Activated T-cell treated with anti-CD3 and anti-CD28 coated beads, Interleukin-2, amount 50 U/mL, for 72 hours (primary cell): Measurements from ENCODE around the gene L1TD1. TPM values are rescaled to one million over a fixed set of nuclear protein-coding genes. Genes with fewer than 3 reads are reported as not detected.
A peak's percentile ranks its signal among the peaks of the same experiment; 100 is the strongest.
"Not testable (repeated sequence)": the region's sequence is repeated elsewhere in the genome, so short reads cannot be mapped to it uniquely, and the experiment has no call there.

Experiments used
- ATAC-seq, 2 donors: fragments of 150-1000 bp; cut with Tn5 transposase; replicated peaks in 1 of 2; 2 replicates each; pipeline ENCODE4 v1.10.0; 2021; ENCODE audit warnings: moderate library complexity in 2 of 2, mild to moderate bottlenecking in 1 of 2
- DNase-seq, 2 donors: peaks; one replicate each; pipeline ENCODE4 v3.0.0; 2021 to 2022; ENCODE audit warnings: mixed read lengths in 1 of 2
- H3K27ac Mint-ChIP-seq: one replicate; pipeline ENCODE4 v1.8.0; 2022; ENCODE audit warnings: mild to moderate bottlenecking, moderate library complexity, mixed read lengths
- H3K27me3 Mint-ChIP-seq: one replicate; pipeline ENCODE4 v1.8.0; 2022; ENCODE audit warnings: low read depth, mixed read lengths
- H3K36me3 Mint-ChIP-seq, 2 donors: one replicate each; pipeline ENCODE4 v1.8.0; 2022; ENCODE audit warnings: mixed read lengths in 2 of 2, mild to moderate bottlenecking in 1 of 2; ENCODE audit not compliant: insufficient read depth in 2 of 2
- H3K4me1 Mint-ChIP-seq: one replicate; pipeline ENCODE4 v1.8.0; 2022; ENCODE audit warnings: low read depth, mixed read lengths
- H3K4me3 Mint-ChIP-seq, 2 donors: one replicate each; pipeline ENCODE4 v1.8.0; 2022; ENCODE audit warnings: mild to moderate bottlenecking in 2 of 2, mixed read lengths in 2 of 2, moderate library complexity in 2 of 2
- H3K9me3 Mint-ChIP-seq, 2 donors: one replicate each; pipeline ENCODE4 v1.8.0; 2022; ENCODE audit warnings: mixed read lengths in 2 of 2
- total RNA-seq, 2 donors: library from RNA; stranded (reverse); gene quantifications; one replicate each; pipeline ENCODE4 v1.2.3, GENCODE V29; 2022

L1TD1 gene, protein sequence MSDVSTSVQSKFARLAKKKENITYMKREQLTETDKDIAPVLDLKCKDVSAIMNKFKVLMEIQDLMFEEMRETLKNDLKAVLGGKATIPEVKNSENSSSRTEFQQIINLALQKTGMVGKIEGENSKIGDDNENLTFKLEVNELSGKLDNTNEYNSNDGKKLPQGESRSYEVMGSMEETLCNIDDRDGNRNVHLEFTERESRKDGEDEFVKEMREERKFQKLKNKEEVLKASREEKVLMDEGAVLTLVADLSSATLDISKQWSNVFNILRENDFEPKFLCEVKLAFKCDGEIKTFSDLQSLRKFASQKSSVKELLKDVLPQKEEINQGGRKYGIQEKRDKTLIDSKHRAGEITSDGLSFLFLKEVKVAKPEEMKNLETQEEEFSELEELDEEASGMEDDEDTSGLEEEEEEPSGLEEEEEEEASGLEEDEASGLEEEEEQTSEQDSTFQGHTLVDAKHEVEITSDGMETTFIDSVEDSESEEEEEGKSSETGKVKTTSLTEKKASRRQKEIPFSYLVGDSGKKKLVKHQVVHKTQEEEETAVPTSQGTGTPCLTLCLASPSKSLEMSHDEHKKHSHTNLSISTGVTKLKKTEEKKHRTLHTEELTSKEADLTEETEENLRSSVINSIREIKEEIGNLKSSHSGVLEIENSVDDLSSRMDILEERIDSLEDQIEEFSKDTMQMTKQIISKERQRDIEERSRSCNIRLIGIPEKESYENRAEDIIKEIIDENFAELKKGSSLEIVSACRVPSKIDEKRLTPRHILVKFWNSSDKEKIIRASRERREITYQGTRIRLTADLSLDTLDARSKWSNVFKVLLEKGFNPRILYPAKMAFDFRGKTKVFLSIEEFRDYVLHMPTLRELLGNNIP
- not detected for total RNA-seq

DNA sequence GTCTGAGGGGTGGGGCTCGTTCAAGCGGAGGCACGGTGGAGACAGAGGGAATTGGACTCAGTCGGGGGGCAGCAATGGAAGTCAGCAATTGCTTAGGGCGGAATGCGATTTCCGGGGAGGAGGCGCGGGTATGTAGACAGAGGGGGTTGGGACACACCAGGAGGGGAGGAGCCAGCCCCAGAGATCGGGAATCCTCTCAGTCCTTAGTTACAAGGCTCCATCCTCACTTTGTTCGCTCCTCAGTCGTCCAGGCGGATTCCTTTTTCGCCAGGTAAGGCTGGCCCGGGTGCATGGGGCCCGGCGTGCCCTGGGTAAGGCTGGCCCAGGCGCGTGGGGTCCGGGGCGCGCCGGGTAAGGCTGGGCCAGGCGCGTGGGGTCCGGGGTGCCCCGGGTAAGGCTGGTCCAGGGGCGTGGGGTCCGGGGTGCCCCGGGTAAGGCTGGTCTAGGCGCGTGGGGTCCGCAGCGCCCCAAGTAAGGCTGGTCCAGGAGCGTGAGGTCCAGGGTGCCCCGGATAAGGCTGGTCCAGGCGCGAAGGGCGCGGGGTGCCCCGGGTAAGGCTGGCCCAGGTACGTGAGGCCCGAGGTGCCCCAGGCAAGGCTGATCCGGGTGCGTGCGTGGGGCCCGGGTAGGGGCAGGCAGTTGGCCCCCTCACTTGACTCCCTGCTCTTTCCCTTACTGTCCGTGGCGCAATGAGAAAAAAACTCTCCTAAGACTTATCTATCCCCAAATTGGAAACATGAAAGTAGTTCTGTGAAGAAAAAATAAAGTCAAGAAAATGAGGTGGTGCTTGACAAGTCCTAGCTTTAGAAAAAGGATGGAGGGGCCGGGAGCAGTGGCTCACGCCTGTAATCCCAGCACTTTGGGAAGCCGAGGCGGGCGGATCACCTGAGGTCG lies at the start of gene L1TD1:
TSS of gene L1TD1 (plus strand) at position 199 of the 894 bp plus-strand sequence. CDS start 11,780 bp downstream, outside the sequence.
- Mint-ChIP-seq H3K36me3 (peaks cover 0 to 4% of the 10 kb centered on the region in 2 donors), H3K27me3 (peaks cover 21% of the 10 kb centered on the region), H3K27ac (no peak within 1 kb of the TSS), H3K4me3 (peak within 1 kb of the TSS in 1 of 2 donors; percentile 29), H3K9me3 (no peaks in the 10 kb centered on the region), H3K4me1 (no peaks in the 10 kb centered on the region)
- ATAC-seq (no peak), DNase-seq (no peak)

DNA sequence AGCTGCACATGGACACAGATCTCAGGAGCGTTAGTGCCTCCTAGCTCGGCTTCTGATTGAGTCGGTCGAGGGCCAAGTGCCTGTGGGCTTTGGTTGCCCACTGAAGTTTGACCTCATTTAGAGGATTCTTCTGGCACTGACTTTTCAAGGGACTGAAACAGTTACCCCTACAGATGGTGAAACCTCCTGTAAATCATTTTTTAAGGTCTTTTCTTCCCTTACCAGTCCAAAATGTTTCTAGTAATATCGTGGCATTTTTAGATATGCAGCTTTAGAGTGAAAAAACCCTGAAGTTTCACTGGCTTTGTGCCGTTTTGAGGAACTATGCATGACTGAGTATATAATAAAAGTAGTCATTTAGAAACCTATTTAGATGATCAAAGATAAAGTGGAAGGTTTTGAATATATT lies 34.7 kb upstream of the L1TD1 start:
- DNase-seq, result no peak
- no peaks in the 10 kb centered on the region for H3K27me3 Mint-ChIP-seq
- H3K36me3 Mint-ChIP-seq, result peaks cover 0 to 1% of the 10 kb centered on the region in 2 donors
- ATAC-seq, result no peak
- H3K9me3 Mint-ChIP-seq, result no peaks in the 10 kb centered on the region
- H3K4me1 Mint-ChIP-seq, result no peaks in the 10 kb centered on the region
- no peak overlapping the region for H3K4me3 Mint-ChIP-seq
- no peak overlapping the region for H3K27ac Mint-ChIP-seq

DNA sequence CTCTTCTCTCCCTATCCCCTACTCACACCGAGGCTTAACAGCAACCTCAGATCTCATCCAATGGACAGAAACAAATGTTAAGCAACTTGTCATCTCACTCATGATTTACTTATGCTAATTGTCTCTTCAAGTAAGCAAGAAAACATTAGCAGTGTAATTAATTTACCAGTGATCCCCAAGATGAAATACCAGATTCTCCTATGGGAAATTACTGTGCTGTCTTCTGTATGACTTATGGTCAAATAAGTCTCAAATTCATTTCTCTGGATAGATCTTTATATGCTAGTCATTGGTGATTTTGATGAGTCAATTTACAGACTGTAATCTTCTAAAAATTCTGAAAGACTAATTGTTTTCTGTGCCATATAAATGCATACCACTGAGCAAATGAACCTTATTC lies 32.9 kb upstream of the L1TD1 start:
- DNase-seq (no peak), ATAC-seq (no peak)
- H3K4me3 Mint-ChIP-seq, result no peak overlapping the region
- no peaks in the 10 kb centered on the region for H3K9me3 Mint-ChIP-seq
- H3K4me1 Mint-ChIP-seq, result no peaks in the 10 kb centered on the region
- H3K27ac Mint-ChIP-seq, result no peak overlapping the region
- no peaks in the 10 kb centered on the region for H3K27me3 Mint-ChIP-seq
- peaks cover 0 to 1% of the 10 kb centered on the region in 2 donors for H3K36me3 Mint-ChIP-seq

DNA sequence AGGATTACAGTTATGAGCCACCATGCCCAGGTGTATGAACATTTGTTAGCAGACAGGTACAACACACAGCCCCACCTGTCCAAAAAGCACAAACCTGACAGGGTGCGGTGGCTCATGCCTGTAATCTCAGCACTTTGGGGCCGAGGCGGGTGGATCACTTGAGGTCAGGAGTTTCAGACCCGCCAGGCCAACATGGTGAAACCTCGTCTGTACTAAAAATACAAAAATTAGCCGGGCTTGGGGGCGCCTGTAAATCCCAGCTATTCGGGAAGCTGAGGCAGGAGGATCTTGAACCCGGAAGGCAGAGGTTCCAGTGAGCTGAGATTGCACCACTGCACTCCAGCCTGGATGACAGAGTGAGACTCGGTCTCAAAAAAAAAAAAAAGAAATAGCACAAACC lies 24.3 kb upstream of the L1TD1 start:
- not testable (repeated sequence) for ATAC-seq, H3K9me3 Mint-ChIP-seq, H3K4me1 Mint-ChIP-seq, DNase-seq, H3K27ac Mint-ChIP-seq, H3K4me3 Mint-ChIP-seq, H3K36me3 Mint-ChIP-seq, H3K27me3 Mint-ChIP-seq

DNA sequence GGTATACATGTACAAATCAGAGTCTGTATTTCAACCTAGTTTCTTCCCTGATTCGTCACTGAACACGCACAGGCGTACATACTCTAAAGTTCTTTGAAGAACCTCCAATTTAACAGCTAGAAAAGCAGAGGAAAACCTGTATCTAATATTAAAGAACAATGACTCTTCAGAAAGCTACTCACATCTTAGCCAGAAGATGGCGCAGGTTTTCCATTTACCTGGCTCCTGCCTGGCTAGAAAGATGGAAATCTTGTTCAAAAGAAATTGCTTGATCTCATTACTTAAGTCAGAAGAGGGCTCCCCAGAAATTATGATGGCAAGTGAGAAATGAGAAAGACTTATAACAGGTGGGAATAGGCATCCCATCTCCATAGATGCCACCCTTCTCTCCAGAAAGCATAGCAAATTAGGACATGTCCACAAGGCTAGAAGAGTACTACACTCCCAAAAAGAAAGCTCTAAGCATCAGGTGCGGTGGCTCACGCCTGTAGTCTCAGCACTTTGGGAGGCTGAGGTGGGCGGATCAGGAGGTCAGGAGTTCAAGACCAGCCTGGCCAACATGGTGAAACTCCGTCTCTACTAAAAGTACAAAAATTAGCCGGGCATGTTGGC lies 19.0 kb upstream of the L1TD1 start:
- no peaks in the 10 kb centered on the region for H3K27me3 Mint-ChIP-seq
- H3K9me3 Mint-ChIP-seq, result no peaks in the 10 kb centered on the region
- no peak overlapping the region for H3K4me3 Mint-ChIP-seq

DNA sequence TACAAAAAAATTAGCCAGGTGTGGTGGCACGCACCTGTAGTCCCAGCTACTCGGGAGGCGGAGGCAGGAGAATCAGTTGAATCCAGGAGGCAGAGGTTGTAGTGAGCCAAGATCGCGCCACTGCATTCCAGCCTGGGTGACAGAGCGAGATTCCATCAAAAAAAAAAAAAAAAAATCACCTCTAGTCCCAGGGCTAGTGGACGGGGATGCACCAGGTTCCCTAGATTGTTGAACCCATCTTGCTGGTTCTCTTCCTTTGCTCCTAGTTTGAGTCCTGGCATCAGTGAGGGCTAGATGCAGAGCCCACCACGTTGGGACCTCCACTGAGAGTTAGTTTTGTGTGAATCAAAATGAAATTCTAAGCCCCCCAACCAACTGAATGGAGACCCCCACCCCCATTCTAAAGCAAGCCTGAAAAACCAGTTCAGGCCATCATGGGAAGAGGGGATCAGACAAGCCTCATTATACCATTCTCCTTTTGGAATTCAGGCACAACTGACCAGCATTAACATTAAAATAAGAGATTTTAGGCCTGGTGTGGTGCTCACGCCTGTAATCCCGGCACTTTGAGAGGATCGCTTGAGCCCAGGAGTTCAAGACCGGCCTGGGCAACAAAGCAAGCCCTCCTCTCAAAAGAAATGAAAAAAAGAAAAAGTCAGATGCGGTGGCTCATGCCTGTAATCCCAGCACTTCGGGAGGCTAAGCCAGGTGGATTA lies 17.9 kb upstream of the L1TD1 start:
- ATAC-seq, result no peak
- Mint-ChIP-seq H3K36me3 (no peaks in the 10 kb centered on the region), H3K4me3 (no peak overlapping the region), H3K27me3 (no peaks in the 10 kb centered on the region), H3K27ac (no peak overlapping the region), H3K4me1 (no peaks in the 10 kb centered on the region), H3K9me3 (no peaks in the 10 kb centered on the region)
- no peak for DNase-seq

More for the DNA sequence above, 19.0 kb upstream of the L1TD1 start:
- ATAC-seq, result peak in 1 of 2 donors; percentile 44
- H3K36me3 Mint-ChIP-seq, result no peaks in the 10 kb centered on the region
- peak; percentile 31 to 34 for DNase-seq
- H3K27ac Mint-ChIP-seq, result no peak overlapping the region
- no peaks in the 10 kb centered on the region for H3K4me1 Mint-ChIP-seq

DNA sequence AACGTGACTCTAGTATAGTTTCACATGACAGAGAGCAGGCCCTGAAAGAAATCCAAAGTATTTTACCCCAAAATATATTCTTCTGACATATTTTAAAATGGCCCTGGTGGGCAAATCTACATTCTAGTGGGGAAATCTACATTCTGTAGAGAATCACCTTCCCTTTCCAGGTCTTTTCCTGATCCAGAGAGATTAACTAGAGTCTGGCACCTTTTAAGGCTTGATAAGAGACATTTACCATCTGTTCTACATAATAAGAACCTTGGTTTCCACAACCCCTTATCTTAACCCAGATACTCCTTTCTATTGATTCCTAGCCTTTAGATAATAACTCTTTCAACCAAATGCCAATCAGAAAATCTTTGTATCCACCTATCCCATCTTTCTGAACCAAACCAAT lies 17.0 kb upstream of the L1TD1 start:
- Mint-ChIP-seq H3K4me1 (no peaks in the 10 kb centered on the region), H3K27ac (no peak overlapping the region), H3K9me3 (no peaks in the 10 kb centered on the region), H3K27me3 (no peaks in the 10 kb centered on the region), H3K36me3 (no peaks in the 10 kb centered on the region), H3K4me3 (no peak overlapping the region)
- DNase-seq (no peak), ATAC-seq (no peak)

DNA sequence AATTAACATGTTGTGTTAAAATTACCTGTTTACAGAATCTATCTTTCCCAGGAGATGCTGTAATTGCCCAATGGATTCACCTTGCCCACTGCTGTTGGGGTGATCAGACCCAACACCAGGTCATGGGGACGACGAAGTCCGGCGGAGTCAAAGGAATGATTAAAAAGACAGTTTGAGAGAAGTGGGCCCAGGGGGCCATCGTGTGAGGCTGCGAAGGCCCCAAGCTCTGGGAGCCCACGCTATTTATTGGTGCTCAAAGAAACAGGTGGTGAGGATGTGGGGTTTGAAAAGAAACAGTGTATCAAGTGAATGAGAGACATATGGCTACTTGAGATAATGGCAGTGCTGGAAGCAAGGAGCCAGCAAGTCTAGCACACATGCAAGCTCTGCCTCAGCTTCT lies 16.3 kb upstream of the L1TD1 start:
- Mint-ChIP-seq H3K9me3 (no peaks in the 10 kb centered on the region), H3K36me3 (no peaks in the 10 kb centered on the region), H3K27me3 (no peaks in the 10 kb centered on the region), H3K27ac (no peak overlapping the region), H3K4me1 (no peaks in the 10 kb centered on the region), H3K4me3 (no peak overlapping the region)
- no peak for ATAC-seq
- DNase-seq, result no peak

DNA sequence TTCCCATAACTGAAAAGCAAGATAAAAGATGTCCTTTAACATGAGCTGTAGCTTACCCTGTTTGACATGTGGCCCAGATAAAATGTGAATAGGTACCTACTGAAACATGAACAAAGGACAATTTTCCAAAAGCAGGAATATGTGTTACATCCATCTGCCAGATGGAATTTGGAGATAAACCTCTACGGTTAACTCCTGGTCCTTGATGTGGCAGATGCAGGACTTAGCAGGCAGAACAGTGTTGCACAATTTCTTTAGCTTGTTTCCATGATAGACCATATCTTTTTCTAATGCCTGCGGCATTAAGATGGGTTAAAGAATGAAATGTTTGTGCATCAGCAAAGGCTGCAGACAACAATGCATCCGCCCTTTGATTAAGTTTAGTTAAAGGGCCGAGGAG lies 14.6 kb upstream of the L1TD1 start:
- not testable (repeated sequence) for H3K4me3 Mint-ChIP-seq, H3K27ac Mint-ChIP-seq

DNA sequence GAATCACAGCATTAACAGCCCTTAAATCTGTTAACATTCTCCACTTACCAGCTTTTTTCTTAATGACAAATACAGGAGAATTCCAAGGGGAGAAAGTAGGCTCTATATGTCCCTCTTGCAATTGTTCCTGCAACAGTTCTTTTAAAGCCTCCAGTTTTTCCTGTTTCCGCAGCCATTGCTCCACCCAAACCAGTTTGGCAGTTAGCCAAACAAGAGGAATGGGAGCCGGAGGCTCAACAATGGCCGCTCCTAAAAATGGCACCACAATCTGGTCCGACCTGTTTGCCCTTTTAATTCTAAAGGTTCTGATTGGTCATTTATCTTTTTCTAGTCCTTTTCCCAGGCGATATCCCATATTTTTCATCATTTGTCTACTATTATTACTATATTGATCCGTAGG lies 14.0 kb upstream of the L1TD1 start:
- Mint-ChIP-seq H3K27me3 (no peaks in the 10 kb centered on the region), H3K4me1 (no peaks in the 10 kb centered on the region)

More for the DNA sequence above, 14.6 kb upstream of the L1TD1 start:
- DNase-seq, H3K9me3 Mint-ChIP-seq, H3K36me3 Mint-ChIP-seq, H3K27me3 Mint-ChIP-seq, ATAC-seq, H3K4me1 Mint-ChIP-seq: not testable (repeated sequence)

DNA sequence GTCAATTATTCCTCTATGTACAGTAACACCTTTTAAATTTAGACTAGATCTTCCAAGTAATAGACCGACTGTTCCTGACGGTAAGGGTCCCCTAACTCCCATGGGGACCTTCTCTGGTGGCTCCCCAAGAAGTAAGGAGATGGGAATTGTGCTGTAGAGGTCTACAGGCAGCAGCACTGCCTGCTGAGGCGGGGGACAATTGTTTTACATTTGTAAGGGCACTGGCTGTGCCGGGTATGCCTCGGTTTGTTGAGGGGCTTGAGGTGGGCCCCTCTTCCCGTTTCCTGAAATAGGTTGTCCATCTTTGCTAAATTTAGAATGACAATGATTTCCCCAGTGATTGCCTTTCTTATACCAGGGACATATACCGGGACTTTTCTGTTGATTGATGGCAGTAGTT lies 13.1 kb upstream of the L1TD1 start:
- Mint-ChIP-seq H3K9me3 (no peaks in the 10 kb centered on the region), H3K4me1 (no peaks in the 10 kb centered on the region), H3K27ac (no peak overlapping the region), H3K27me3 (no peaks in the 10 kb centered on the region), H3K36me3 (no peaks in the 10 kb centered on the region), H3K4me3 (no peak overlapping the region)
- ATAC-seq (no peak), DNase-seq (no peak)

More for the DNA sequence above, 14.0 kb upstream of the L1TD1 start:
- H3K4me3 Mint-ChIP-seq, result no peak overlapping the region
- ATAC-seq, result no peak
- no peaks in the 10 kb centered on the region for H3K36me3 Mint-ChIP-seq
- H3K27ac Mint-ChIP-seq, result no peak overlapping the region
- no peaks in the 10 kb centered on the region for H3K9me3 Mint-ChIP-seq
- no peak for DNase-seq

DNA sequence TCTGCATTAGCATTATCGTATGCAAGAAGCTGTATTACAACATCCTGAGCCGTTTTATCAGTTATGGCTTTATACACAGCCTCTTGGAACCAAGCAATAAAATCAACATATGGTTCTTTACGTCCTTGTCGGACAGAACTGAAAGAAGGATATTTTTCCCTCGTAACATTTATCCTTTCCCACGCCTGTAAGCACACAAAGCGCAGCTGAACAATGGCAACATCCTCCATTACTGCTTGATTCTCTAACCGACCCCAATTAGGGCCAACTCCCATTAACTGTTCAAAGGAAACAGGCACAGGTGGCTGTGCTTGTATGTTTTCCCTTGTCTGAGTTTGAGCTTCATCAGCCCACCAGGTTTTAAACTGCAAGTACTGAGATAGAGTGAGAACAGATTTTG lies 12.5 kb upstream of the L1TD1 start:
- H3K36me3 Mint-ChIP-seq, DNase-seq, H3K27me3 Mint-ChIP-seq, H3K4me3 Mint-ChIP-seq, ATAC-seq, H3K9me3 Mint-ChIP-seq, H3K27ac Mint-ChIP-seq, H3K4me1 Mint-ChIP-seq: not testable (repeated sequence)
